GM18502 (cell line): ENCODE data around the gene MAST2.
"Not testable (repeated sequence)": the region's sequence is repeated elsewhere in the genome, so short reads cannot be mapped to it uniquely, and the experiment has no call there.

ENCODE experiments used
- ATAC-seq: cut with Tn5 transposase; IDR thresholded peaks from one replicate; pipeline ENCODE4 v1.9.1; 2021; ENCODE audit warnings: mild to moderate bottlenecking; ENCODE audit not compliant: unreplicated experiment, poor library complexity

MAST2 gene

DNA sequence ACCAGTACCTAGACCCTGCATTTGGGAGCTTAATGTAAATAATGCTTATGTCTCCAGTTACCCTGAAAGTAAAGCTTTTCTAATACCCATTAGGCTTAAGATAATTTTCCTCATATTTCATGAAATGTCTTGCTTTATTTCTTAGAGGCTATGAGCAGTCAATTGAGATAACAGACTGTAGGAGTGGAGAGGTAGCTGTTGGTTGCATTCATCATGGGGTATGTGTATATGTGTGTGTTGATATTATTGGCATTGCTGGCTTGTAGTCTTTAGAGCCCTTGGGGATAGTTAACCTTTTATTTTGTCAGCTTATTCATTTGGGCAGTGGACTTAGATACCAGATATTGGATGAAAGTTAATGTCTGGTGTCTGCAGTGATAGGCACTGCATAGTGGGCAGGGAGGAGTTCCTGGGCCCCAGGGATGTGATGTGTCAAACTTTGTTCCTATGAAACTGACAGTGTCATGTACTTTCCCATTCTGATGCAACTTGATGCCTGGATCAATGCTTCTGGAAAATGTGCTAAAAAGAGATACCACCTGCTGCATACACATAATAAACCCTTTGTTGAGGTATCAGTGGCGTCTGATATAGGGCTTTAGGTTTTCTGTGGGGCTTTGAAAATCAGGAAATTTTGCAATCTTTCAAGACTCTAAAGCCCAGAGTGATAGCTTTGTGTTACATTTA, 83.9 kb downstream of the MAST2 start:
- no peak for ATAC-seq

DNA sequence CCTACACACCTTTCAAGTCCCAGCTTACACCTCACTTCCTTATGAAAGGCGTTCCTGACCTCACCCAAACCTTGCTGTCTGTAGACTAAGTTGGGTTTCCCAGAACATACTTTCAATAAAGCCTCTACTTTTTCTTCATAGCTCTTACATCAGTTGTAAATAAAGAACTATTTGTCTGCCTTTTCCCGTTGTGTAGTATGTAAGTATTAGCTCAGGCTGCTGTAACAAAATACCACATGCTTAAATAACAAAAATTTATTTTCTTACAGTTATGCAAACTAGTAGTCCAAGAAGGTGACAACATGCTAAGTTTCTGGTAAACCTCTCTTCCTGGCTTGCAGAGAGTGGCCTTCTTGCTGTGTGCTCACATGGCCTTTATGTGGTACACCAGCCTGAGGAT, 86.7 kb downstream of the MAST2 start:
- no peak for ATAC-seq

DNA sequence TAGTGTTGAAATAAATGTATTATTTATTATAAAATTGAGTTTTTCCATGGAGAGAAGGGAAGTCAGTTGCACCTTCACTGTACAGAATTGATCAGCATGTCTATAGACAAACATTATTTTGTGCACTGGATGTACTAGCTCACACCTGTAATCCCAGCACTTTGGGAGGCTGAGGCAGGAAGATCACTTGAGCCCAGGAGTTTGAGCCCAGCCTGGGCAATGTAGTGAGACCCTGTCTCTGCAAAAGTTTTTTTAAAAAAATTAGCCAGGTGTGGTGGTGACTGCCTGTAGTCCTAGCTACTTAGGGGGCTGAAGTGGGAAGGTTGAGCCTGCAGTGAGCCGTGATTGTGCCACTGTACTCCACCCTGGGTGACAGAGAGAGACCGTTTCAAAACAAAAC, 87.7 kb downstream of the MAST2 start:
- ATAC-seq: no peak

DNA sequence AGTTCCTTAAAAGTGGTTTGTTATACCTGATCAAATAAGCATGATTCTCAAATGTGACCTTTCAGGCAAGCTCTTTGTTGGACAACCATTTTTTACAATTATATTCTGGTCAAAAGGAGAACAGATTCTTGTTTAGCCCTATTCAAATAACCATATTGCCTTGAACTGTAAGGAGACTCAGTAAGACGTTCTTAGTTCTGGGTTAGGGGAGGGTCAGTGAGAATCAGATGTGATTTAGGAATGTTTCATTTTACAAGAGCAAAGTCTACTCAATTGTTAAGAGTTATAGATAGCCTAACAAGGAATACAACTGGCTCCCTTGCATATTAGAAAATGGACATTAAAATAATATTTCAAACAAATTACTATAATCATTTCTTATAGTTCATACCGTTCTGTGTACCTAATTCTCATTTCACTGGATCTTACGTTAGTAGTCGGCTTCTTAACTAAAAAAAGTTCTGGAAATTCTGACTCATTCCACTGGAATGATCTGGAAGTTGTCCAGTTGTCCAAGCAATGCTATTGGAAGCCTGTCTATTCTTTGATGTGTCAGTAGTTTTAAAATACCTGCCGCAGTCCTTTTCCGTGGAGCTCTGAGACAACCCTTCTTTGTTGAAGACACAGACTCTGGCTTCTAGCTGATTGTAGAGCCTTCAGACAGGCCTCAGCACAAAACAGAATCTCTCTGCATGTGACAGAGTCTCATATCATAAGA, 88.8 kb downstream of the MAST2 start:
- ATAC-seq: no peak

DNA sequence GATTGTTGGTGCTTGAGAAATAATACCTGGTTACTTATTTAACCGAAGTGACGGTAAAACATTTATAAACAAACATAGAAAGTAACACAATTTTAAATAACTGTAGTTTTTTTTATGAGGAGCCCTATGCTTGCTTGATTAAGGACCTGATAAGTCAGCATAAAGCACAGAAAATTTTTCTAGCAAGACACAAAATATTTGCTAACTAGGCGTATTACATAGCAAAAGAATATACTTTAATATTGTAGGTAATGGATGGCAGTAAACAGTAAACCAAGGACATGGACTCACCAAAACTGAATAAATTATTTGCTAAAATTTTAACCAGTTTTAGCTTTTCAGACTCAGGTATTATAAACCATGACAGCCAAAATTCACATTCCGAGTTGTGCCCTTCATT, 90.9 kb downstream of the MAST2 start:
- ATAC-seq: no peak

DNA sequence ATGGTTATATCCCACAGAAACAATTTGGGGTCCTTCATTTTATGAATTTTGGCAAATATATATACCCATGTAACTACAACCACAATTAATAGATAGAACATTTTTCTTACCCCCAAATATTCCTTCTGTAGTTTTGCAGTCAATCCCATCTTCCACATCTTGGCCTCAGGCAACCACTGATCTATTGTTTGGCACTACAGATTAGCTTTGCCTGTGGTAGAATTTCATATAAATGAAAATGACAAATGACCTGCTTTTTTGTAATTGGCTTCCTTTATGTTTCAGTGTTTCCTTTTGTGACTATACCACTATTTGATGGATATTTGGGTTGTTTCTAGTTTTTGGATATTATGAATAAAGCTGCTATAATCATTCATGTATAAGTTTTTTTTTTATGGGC, 91.5 kb downstream of the MAST2 start:
- ATAC-seq: no peak

DNA sequence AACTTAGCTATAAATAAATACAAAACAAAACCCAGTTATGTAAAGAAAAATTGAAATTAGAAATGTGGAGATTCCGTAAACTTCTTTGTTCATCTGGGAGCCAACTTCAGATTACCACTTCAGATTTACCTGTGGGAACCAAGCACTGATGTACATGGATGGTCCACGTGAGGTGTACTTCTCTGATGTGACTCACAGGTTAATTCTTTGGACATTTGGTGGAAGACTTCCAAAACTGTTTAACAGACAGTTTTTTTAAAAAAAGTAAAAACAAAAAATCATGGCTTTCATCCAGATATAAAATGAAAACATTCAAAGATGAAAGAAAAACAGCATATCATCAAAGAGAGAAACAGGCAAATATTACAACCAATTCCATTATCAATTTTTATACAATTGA, 92.0 kb downstream of the MAST2 start:
- no peak for ATAC-seq

DNA sequence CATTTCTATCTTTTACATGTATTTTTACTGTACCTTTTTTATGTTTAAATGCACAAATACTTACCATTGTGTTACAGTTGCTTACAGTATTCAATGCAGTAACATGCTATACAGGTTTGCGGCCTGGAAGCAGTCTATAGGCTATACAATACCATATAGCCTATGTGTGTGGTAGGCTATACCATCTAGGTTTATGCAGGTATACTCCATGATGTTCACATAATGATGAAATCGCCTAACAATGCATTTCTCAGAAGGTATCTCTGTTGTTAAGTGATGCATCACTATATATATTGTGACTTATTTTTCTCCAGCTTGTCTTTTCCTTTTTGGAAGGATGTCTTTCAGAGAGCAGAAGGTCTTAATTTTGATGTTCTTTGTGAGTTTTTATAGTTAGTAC, 103.5 kb downstream of the MAST2 start:
- no peak for ATAC-seq

DNA sequence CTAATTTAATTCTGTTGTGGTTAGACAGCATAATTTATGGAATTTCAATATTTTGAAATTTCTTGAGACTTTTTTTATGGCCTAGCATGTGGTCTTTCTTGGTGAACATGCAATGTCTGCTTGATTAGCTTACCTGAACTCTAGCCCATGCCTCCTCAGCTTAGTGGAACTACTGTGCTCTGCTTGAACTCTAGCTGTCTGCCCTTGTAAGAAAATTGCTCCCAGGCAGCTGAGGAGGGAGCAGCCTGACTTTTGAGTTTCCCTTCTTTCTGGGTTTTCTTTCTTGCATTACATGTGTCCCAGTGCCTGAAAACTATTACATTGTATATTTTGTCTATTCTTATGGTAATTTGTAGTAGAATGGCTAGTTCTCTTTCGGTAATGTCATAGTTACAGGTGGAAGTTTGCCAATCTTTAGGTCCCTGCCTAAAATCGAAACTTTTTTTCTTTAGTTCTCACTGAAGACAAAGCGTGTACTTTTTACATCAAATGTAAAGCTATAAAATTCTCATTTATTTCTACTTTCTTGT, 105.3 kb downstream of the MAST2 start:
- no peak for ATAC-seq

DNA sequence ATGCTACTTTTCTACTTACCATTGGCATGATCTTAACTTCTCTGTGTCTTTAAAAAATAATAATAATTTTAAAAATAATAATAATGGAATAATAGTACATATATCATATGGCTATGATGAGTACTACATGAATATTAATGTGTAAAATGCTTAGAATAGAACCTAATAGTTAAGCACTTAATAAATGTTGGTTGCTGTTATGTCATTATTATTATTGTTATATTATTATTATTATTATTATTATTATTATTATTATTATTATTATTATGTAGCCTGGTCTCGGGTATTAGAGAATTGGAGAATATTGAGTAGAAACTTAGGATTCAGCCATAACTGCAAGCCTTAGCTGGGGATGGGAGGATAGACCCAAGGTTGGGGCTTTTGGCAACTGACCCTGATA, 108.2 kb downstream of the MAST2 start:
- no peak for ATAC-seq

DNA sequence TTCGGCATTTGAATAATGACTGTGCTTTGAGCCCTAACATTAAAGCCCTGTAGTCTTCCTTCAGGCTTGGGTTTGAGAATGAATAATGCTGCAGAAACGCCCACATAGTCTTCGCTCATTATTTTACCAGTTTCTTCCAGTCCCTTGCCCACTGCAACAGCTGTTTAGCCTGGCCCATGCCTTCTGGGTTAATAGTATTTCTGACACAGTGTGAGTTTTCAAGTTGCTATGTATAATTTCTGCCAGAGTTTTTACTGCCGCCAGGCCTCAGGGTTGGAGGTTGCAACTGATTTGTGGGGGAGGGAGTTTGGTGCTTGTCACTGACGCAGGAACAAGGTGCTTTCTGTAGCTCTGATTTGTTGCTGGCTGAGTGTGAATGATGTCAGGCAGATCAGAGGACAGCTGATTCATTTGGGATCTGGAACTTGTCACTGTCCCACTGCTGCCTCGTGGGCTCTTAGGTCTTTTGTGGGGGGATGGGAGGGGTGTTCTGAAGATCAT, 109.8 kb downstream of the MAST2 start:
- no peak for ATAC-seq

DNA sequence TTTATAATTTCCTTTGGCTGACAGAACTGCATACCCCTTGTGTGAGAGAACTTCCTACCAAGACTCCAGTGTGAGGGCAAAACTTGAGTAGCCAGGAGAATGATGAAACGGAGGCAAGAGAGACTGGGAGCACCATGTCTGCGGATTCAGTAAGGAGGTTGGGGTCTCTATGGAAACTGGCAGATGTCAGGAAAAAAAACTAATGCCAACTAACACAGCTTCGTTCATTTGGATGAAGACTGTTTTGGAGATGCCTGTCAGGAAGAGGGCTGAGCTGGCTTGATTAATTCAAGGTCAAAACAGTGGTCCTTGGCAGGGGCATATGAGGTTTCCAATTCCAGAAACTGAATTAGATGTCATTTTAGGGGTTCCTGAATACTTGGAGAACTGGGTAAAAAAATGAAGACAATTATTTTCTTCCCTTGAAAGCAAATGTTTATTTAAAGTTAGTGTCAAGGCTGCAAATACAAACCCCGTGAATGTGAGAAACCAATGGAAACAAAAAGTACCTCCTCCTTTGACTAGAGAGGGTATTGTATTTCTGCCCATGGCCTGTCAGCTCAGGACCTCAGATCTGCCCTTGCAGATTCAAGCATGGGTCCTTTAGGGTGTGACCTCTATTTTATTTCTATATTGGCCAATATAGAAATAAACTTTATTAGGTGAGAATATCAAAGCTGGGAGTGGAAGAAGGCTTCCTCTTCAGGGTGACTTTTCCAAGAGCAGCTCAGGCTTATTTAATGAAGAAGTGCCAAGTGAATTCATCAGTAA, 110.5 kb downstream of the MAST2 start:
- ATAC-seq: no peak

DNA sequence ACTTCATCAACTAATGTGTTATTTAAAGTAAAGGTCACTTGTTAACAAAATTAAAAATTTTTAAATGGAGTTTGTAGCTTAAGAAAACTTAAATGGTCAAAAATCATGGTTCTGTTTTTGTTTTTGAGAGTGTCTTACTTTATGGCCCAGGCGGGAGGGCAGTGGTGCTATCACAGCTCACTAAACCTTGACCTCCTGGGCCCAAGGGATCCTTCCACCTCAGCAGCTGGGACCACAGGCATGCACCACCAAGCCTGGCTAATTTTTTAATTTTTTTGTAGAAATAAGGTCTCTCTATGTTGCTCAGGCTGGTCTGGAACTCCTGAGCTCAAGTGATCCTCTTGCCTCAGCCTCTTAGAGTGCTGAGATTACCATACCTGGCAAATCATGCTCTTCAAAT, 111.4 kb downstream of the MAST2 start:
- no peak for ATAC-seq

DNA sequence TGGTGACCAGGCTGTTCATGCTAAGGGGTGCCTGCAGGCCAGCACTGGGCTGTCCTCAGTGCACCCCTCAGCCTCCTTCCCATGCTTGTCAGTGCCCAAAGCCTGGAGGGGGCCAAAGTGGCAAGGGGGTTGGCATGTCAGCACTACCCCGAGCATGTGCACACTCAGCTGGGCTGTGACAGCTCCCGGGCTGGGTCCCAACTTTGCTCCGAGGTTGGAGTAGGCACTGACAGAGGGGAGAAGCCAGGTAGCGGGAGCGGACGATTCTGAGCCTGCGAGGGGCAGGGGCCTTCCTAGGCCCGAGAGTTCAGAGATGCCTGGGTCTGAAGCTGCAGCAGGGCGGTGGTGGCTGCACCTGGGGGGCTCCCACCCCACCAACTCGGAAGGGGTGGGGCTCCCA, 119.0 kb downstream of the MAST2 start:
- ATAC-seq: no peak

DNA sequence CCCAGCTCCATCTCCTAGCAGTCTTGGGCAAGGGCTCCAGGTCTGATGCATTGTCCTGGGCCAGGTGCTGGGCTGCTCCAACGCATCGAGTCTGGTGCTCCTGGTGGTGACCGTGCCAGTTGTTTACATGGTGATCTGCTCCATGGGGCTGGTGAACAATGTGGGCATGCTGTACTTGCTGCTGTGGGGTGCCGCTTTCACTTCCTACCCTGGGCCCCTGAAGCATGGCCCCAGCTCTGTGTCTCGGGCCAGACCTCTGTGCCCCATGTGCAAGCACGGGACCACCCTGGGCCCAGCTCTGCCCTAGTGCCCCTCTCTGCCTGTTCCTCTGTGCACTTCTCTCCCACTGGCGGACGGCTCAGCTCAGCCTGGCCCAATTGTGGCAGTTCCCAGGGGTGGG, 119.4 kb downstream of the MAST2 start:
- no peak for ATAC-seq

DNA sequence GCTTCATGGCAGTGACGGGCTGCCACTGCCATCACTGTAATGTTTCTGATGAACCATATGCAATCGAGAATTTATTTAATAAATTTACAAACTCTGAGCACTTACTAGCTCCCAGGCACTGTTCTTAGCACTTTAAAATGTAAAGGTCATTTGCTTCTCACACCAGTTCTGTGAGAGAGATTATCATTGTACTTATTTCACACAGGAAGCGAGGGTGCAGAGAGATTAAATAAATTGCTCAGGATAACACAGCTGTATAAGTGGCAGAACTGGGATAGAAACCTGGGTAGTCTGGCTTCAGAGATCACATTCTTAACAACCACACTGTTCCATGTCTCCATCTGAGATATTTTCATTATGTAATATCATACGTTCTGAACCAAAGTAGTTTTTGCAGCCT, 119.9 kb downstream of the MAST2 start:
- no peak for ATAC-seq

DNA sequence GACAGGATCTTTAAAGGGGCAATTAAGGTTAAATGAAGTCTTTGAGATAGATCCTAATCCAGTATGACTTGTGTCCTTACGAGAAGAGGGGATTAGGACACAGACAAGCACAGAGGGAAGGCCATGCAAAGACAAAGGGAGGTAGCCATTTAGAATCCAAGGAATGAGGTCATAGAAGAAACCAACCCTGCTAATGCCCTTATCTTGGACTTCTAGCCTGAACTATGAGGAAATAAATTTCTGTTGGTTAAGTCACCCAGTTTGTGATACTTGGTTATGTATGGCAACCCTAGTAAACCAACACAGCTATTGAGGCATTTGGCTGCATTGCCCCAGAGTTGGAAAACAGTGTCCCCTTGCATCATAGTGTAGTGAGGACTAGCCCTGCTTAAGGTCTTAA, 121.3 kb downstream of the MAST2 start:
- no peak for ATAC-seq

DNA sequence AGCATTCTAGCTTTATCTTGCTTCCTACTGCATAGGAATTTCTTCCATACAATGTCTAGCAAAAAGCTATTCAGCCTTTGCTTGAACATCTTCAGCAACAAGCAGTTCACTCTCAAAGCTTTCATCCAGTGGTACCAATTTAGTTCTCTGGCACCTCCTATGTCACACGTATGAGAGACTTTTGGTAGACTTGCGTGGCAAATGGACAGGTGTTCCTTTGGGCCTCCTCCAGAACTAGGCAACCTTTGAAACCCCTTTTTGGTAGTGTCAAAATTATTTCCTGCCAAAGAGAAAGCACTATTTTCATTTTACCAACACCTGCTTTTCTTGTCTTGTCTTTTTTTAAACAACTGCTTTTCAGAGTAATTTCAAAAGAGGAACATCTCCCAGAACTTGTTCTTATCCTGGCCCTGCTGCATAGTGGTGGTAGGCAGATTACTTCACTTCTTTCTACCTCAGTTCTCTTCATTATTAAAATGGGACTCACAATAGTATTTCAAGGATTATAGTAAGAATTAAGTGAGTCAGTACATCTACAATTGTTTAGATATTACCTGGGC, 122.4 kb downstream of the MAST2 start:
- no peak for ATAC-seq

DNA sequence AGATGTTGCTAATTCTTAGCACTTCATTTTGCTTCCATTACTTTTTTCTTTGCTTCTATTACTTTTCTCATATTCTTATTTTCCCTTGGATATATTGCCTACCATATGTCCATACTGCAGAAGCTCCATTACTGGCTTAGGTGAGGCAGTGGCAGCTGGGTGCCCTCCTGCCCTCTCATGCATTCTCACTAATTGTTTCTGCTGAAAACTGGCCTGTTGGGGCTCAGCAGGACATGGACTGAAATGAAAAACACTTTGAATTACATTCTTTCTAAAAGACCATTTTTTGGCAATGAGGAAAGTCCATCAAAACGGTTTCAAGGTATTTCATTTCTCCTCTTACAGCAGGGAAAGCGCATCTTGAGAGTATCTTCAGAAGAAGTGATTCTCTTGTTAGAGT, 122.9 kb downstream of the MAST2 start:
- no peak for ATAC-seq

DNA sequence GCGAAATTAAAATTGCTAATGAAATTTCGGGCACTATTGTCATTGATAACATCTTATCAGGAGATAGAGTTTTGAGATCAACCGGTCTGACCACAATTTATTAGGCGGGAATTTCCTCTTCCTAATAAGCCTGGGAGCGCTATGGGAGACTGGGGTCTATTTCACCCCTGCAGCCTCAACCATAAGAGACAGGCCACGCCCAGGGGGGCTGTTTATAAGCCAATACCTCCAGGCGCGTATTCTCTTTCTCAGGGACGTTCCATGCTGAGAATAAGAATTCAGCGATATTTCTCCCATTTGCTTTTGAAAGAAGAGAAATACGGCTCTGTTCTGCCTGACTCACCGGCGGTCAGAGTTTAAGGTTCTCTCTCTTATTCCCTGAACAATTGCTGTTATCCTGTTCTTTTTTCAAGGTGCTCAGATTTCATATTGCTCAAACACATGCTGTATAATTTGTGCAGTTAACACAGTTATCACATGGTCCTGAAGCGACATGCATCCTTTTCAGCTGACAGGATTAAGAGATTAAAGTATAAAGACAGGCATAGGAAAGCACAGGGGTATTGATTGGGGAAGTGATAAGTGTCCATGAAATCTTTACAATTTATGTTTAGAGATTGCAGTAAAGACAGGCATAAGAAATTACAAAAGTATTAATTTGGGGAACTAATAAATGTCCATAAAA, 124.0 kb downstream of the MAST2 start:
- not testable (repeated sequence) for ATAC-seq
